ENCODE measurements around the gene CD200R1L. TPM values are rescaled to one million over a fixed set of nuclear protein-coding genes. Genes with fewer than 3 reads are reported as not detected.

The CD200R1L gene
- total and polyA plus RNA-seq, 9 of the 15 experiments (the other 6 are each of a cell fraction or from before 2014, with no cell fraction given) = not detected

- TF ChIP-seq C11orf30 (IDR thresholded peaks at IDR 0.05; ENCODE audit: low read depth) (no peak), PTRF (tag; IDR thresholded peaks at IDR 0.05) (peak; percentile 89), VEZF1 (CRISPR knock-in tag; IDR thresholded peaks at IDR 0.05) (0 out of 2 replicates have a peak, but pooled peaks have one; percentile 21), ZNF639 (CRISPR knock-in tag; conservative IDR thresholded peaks at IDR 0.05 in 1 of 2, IDR thresholded peaks at IDR 0.05 in 1 of 2) (peak in 1 of 2 experiments; percentile 76; a peak in 2 of 4 replicates), NFIC (IDR thresholded peaks at IDR 0.05) (no peak), TEAD2 (tag; IDR thresholded peaks at IDR 0.05) (peak; percentile 86), ZNF121 (CRISPR knock-in tag; conservative IDR thresholded peaks at IDR 0.05) (no peak), CREB3 (tag; conservative IDR thresholded peaks at IDR 0.05; ENCODE audit: low read depth) (peak; percentile 96), DMBX1 (CRISPR knock-in tag; IDR thresholded peaks at IDR 0.05; ENCODE audit: borderline replicate concordance) (peak; percentile 77), BACH1 (tag; IDR thresholded peaks at IDR 0.05) (peak; percentile 69; the same call in 1 of the 2 replicates), ZNF175 (CRISPR knock-in tag; IDR thresholded peaks at IDR 0.05; ENCODE audit: low read depth) (peak; percentile 82; the same call in 1 of the 2 replicates), BMI1 (IDR thresholded peaks at IDR 0.05; ENCODE audit: low read length) (no peak), FOXP1 (CRISPR knock-in tag; IDR thresholded peaks at IDR 0.05) (no peak), DDX20 (tag; IDR thresholded peaks at IDR 0.05; ENCODE audit: low read depth) (peak; percentile 81), HMGN3 (IDR thresholded peaks at IDR 0.05; ENCODE audit: borderline replicate concordance, extremely low read depth, insufficient read length, low read depth, low read length) (no peak), MEF2D (tag; conservative IDR thresholded peaks at IDR 0.05; ENCODE audit: low read depth) (peak; percentile 86), ATF3 (IDR thresholded peaks at IDR 0.05) (no peak), ATF3 (CRISPR knock-in tag; conservative IDR thresholded peaks at IDR 0.05) (no peak), ZNF668 (CRISPR knock-in tag; IDR thresholded peaks at IDR 0.05) (peak; percentile 69; the same call in 1 of the 2 replicates), NR2C1 (IDR thresholded peaks at IDR 0.05) (no peak), NR2C1 (tag; IDR thresholded peaks at IDR 0.05) (peak; percentile 70), ZNF77 (CRISPR knock-in tag; IDR thresholded peaks at IDR 0.05) (no peak), ZNF511 (CRISPR knock-in tag; IDR thresholded peaks at IDR 0.05) (no peak)
Measured at GRCh38 chr3:112769286-112769978, 77.2 kb downstream of the CD200R1L start (continued).
